ENCODE data around the gene C2orf42. TPM values are rescaled to one million over a fixed set of nuclear protein-coding genes. Genes with fewer than 3 reads are reported as not detected.

C2orf42 gene
- total RNA-seq, 2 donors from 2014 or later, result 13.7 to 25.5 TPM

GRCh38 chr2:70122470-70122869 lies 68.3 kb downstream of the C2orf42 start:
- no peaks in the 10 kb centered on the region for H3K27me3 ChIP-seq (replicated peaks; ENCODE audit: insufficient read depth)
- H3K9me3 ChIP-seq, result no peaks in the 10 kb centered on the region
- H3K4me1 ChIP-seq (ENCODE audit: control insufficient read depth in 1 of 2, low read depth in 2 of 2), result peaks cover 19 to 33% of the 10 kb centered on the region in 2 donors
- ATAC-seq (ENCODE audit: insufficient number of reproducible peaks, low FRiP score, low read depth), result no peak
- H3K36me3 ChIP-seq, result no peaks in the 10 kb centered on the region
- peak overlapping the region in 1 of 2 donors; percentile 99 for H3K27ac ChIP-seq
- no peak for TF ChIP-seq CTCF (IDR thresholded peaks at IDR 0.05)
- DNase-seq (ENCODE audit: low spot score), result no peak
- no peak overlapping the region for H3K4me3 ChIP-seq

DNA sequence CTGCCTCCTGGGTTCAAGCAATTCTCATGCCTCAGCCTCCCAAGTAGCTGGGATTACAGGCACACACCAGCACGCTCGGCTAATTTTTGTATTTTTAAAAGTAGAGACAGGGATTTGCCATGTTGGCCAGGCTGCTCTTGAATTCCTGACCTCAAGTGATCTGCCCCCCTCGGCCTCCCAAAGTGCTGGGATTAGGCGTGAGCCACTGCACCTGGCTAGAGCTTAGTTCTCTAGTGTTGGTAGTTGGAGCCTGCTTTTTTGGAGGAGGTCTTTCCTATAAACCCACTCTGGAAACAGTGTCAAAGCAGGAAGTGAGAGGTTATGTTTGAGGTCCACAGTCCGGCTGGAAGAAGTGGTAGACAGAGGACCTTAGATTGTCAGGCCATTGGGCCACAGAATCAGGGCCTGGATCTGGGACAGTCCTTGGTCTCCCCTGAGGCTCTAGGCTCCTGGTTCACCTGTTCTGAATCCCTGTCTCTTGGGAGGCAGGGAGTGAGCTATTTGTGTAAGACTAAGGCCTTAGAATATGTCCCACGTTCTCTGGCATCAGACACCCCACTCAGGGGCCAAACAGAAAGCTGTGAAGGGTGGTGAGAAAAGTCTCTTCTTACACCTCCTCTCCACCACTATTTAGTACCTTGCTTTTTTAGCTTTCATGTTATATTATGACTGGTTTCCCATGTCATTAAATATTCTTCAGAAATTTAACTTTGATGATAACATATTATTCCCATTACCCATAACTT lies 69.0 kb downstream of the C2orf42 start:
- peaks cover 19 to 34% of the 10 kb centered on the region in 2 donors for H3K4me1 ChIP-seq (ENCODE audit: control insufficient read depth in 1 of 2, low read depth in 2 of 2)
- H3K4me3 ChIP-seq, result no peak overlapping the region
- H3K27ac ChIP-seq, result peak overlapping the region; percentile 62 to 99
- no peaks in the 10 kb centered on the region for H3K36me3 ChIP-seq
- no peak for TF ChIP-seq CTCF (IDR thresholded peaks at IDR 0.05)
- no peaks in the 10 kb centered on the region for H3K27me3 ChIP-seq (replicated peaks; ENCODE audit: insufficient read depth)
- ATAC-seq (ENCODE audit: insufficient number of reproducible peaks, low FRiP score, low read depth) (no peak), DNase-seq (ENCODE audit: low spot score) (no peak)
- no peaks in the 10 kb centered on the region for H3K9me3 ChIP-seq

DNA sequence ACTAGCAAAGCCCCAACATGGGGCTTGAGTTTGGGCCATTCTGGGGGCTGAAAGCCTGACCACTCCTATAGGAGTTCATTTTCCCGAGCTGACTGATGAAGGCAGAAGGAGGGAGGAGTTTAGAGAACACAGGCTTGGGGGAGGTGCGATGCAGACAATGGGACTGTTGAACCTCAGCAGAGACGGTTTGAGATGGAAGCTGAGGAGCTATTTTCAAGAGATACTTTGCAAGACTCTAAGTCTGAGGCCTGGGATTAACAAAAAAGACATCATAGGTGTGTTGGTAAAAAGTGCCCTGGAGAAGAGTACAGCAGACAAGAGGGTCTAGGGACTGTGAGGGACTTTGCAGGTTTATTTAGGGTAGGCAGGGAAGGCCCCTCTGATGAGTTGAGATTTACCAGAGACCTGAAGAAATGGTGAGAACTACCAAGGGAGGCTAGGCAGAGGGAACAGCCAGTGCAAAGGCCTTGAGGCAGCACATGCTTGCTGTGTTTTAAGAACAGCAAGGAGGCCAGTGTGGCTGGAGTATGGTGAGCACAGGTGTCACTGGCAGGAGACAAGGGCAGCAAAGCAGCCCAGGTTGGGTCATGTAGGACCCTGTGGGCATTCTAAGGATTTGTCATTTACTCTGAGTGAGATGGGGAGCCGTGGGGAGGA lies 71.9 kb downstream of the C2orf42 start:
- no peak for TF ChIP-seq CTCF (IDR thresholded peaks at IDR 0.05)
- Histone ChIP-seq H3K4me1 (ENCODE audit: control insufficient read depth in 1 of 2, low read depth in 2 of 2) (peaks cover 8 to 30% of the 10 kb centered on the region in 2 donors), H3K27me3 (replicated peaks; ENCODE audit: insufficient read depth) (no peaks in the 10 kb centered on the region), H3K4me3 (no peak overlapping the region), H3K9me3 (no peaks in the 10 kb centered on the region), H3K36me3 (no peaks in the 10 kb centered on the region), H3K27ac (no peak overlapping the region)
- ATAC-seq (ENCODE audit: insufficient number of reproducible peaks, low FRiP score, low read depth) (no peak), DNase-seq (ENCODE audit: low spot score) (no peak)

GRCh38 chr2:70116936-70117552 lies 73.8 kb downstream of the C2orf42 start:
- Histone ChIP-seq H3K27ac (peak overlapping the region; percentile 32 to 47), H3K9me3 (no peaks in the 10 kb centered on the region), H3K4me3 (no peak overlapping the region), H3K27me3 (replicated peaks; ENCODE audit: insufficient read depth) (no peaks in the 10 kb centered on the region), H3K4me1 (ENCODE audit: control insufficient read depth in 1 of 2, low read depth in 2 of 2) (peaks cover 11 to 30% of the 10 kb centered on the region in 2 donors), H3K36me3 (no peaks in the 10 kb centered on the region)
- DNase-seq (ENCODE audit: low spot score) (no peak), ATAC-seq (ENCODE audit: insufficient number of reproducible peaks, low FRiP score, low read depth) (no peak)
- no peak for TF ChIP-seq CTCF (IDR thresholded peaks at IDR 0.05)
